ENCODE data around the gene SEPSECS. TPM values are rescaled to one million over a fixed set of nuclear protein-coding genes. Genes with fewer than 3 reads are reported as not detected.

The SEPSECS gene
- total and polyA plus RNA-seq, 2 of the 13 experiments (the other 11 are each of a cell fraction or from before 2014, with no cell fraction given), result 9.4 to 14.3 TPM

DNA sequence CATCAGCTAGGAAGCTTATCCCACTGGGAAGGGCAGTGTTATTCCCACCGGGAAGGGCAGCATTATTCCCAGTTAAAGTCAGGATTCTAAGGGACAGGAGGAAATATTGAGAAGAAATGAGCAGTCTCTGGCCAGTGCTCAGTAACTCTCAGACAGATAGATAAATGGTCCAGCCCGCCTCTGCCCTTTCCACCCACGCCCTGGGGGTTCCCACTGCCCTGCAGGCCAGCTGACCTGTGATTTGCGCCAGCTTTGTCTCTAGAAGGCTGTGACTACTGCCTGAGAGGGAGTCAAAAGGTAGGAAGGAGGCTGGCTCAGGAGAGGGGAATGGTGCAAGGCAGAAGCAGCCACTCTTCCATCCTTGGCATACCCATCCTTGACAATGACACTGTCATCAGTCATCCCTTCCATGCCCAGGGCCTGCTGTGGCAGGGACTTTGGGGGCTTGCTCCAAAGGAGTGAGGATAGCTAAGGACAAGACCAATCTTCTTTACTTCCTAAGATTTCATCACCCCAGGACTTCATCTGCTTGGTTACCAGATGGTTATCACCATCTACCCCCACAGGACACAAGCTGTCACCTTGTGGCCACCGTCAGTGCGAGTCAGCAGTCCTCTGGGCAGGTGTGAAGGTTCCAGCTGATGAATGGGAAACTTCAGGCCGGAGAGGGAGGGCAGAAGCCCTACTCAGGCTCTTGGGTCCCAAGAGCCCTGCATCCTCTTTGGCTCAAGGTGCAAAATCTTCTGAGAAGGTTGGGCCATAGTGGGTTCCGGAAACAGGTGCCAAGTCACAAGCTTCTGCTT lies 49.5 kb downstream of the SEPSECS start:
- ChIA-PET POLR2A (no interaction called here), CTCF (ENCODE audit: low intra/inter-chr PET ratio, low total read pairs) (no interaction called here)
- no TSS peak for BruUV-seq (replicated peaks)
- H4K20me1 ChIP-seq (ENCODE audit: insufficient read depth, low read length), result no peaks in the 10 kb centered on the region
- no peak overlapping the region for H3K9ac ChIP-seq (ENCODE audit: insufficient read depth, low read depth, low read length)
- WGBS (ENCODE audit: low lambda C conversion rate), result 43% methylated on average over 7 of the region's 8 CpGs
- in situ Hi-C loops (cut with HindIII; ENCODE audit: extremely low pct_ligation_motif_present, low pct_unique_long_range_greater_than_20kb) (no loop called here), intact Hi-C loops (cut with micrococcal nuclease; ENCODE audit: unreplicated experiment) (no loop called here)
- H3K4me2 ChIP-seq (ENCODE audit: low read depth, low read length), result no peak overlapping the region
- H3K36me3 ChIP-seq (replicated peaks in 1 of 2; ENCODE audit: control insufficient read depth in 1 of 2, insufficient read depth in 2 of 2, low read length in 2 of 2), result no peaks in the 10 kb centered on the region
- no peak overlapping the region for H2AFZ ChIP-seq (ENCODE audit: low read length)
- ATAC-seq (no peak), FAIRE-seq (no peak), DNase-seq (ENCODE audit: low spot score) (no peak)
- no peak overlapping the region for H3K27ac ChIP-seq (ENCODE audit: extremely low read length, insufficient read depth, low read length)
- H3K9me3 ChIP-seq (ENCODE audit: low read length), result no peaks in the 10 kb centered on the region
- peaks cover 23% of the 10 kb centered on the region for H3K4me1 ChIP-seq (ENCODE audit: insufficient read depth, low read length)
- no peaks in the 10 kb centered on the region for H3K27me3 ChIP-seq (ENCODE audit: control insufficient read depth in 1 of 2, insufficient read depth in 2 of 2, low read length in 2 of 2)
- TF ChIP-seq MXD3 (CRISPR knock-in tag; IDR thresholded peaks at IDR 0.05), result no peak
- no peak for TF ChIP-seq ZNF121 (CRISPR knock-in tag; IDR thresholded peaks at IDR 0.05)
- no peak for TF ChIP-seq RELA (CRISPR knock-in tag; IDR thresholded peaks at IDR 0.05)
- TF ChIP-seq NR2F6 (IDR thresholded peaks at IDR 0.05), result no peak
- no peak for TF ChIP-seq NR2F6 (CRISPR knock-in tag; IDR thresholded peaks at IDR 0.05)
- no peaks in the 10 kb centered on the region for H3K79me2 ChIP-seq (ENCODE audit: insufficient read depth, low read length)
- no peak overlapping the region for H3K4me3 ChIP-seq (replicated peaks in 1 of 3; ENCODE audit: insufficient read depth in 1 of 3, low read depth in 2 of 3, low read length in 3 of 3)

DNA sequence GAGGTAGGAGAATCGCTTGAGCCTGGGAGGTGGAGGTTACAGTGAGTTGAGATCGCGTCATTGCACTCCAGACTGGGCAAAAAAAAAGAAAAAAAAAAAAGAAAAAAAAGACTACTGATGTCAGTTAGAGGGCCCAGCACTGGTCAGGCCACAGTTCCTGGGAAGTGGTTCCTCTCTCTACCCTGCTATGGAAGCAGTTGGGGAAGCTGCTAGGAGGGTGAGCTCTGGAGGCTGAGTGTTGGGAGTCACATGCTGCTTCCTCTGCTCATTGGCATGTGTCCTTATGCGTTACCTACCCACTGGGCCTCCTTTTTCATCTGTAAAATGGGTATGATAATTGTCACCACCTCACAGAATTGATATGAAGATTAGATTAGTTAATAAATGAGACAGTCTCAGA lies 50.7 kb downstream of the SEPSECS start:
- Histone ChIP-seq H3K9me3 (ENCODE audit: low read length) (no peaks in the 10 kb centered on the region), H2AFZ (ENCODE audit: low read length) (no peak overlapping the region), H3K4me3 (replicated peaks in 1 of 3; ENCODE audit: insufficient read depth in 1 of 3, low read depth in 2 of 3, low read length in 3 of 3) (no peak overlapping the region), H3K4me2 (ENCODE audit: low read depth, low read length) (no peak overlapping the region), H3K36me3 (replicated peaks in 1 of 2; ENCODE audit: control insufficient read depth in 1 of 2, insufficient read depth in 2 of 2, low read length in 2 of 2) (no peaks in the 10 kb centered on the region), H3K4me1 (ENCODE audit: insufficient read depth, low read length) (peaks cover 30% of the 10 kb centered on the region), H3K79me2 (ENCODE audit: insufficient read depth, low read length) (no peaks in the 10 kb centered on the region), H3K9ac (ENCODE audit: insufficient read depth, low read depth, low read length) (no peak overlapping the region), H4K20me1 (ENCODE audit: insufficient read depth, low read length) (no peaks in the 10 kb centered on the region), H3K27ac (ENCODE audit: extremely low read length, insufficient read depth, low read length) (no peak overlapping the region), H3K27me3 (ENCODE audit: control insufficient read depth in 1 of 2, insufficient read depth in 2 of 2, low read length in 2 of 2) (no peaks in the 10 kb centered on the region)
- BruUV-seq (replicated peaks), result no TSS peak
- CTCF ChIA-PET (ENCODE audit: low intra/inter-chr PET ratio, low total read pairs), result no interaction called here
- TF ChIP-seq ZNF205 (CRISPR knock-in tag; IDR thresholded peaks at IDR 0.05) (no peak), ZNF629 (CRISPR knock-in tag; conservative IDR thresholded peaks at IDR 0.05) (0 out of 2 replicates have a peak, but pooled peaks have one; percentile 22), RNF219 (CRISPR knock-in tag; IDR thresholded peaks at IDR 0.05) (no peak), GATA4 (IDR thresholded peaks at IDR 0.05; ENCODE audit: borderline replicate concordance, low read depth) (no peak), ZNF558 (CRISPR knock-in tag; IDR thresholded peaks at IDR 0.05; ENCODE audit: borderline replicate concordance) (no peak), CENPBD1 (CRISPR knock-in tag; IDR thresholded peaks at IDR 0.05; ENCODE audit: borderline replicate concordance, low read depth) (no peak)
- POLR2A ChIA-PET, result no interaction called here
- intact Hi-C loops (cut with micrococcal nuclease; ENCODE audit: unreplicated experiment) (no loop called here), in situ Hi-C loops (cut with HindIII; ENCODE audit: extremely low pct_ligation_motif_present, low pct_unique_long_range_greater_than_20kb) (no loop called here)
- FAIRE-seq (no peak), DNase-seq (ENCODE audit: low spot score) (no peak), ATAC-seq (no peak)
- 75% methylated on average over 4 of the region's 4 CpGs for WGBS (ENCODE audit: low lambda C conversion rate)
